ENCODE data around the gene NSFL1C. TPM values are rescaled to one million over a fixed set of nuclear protein-coding genes. Genes with fewer than 3 reads are reported as not detected.

Gene NSFL1C
- total and polyA plus RNA-seq, 9 of the 15 experiments (the other 6 are each of a cell fraction or from before 2014, with no cell fraction given), result 20.8 to 119 (median 47.0) TPM

GRCh38 chr20:1438361-1438760 lies 28.3 kb downstream of the NSFL1C start (continued):
- TF ChIP-seq CREB3L1 (IDR thresholded peaks at IDR 0.05; ENCODE audit: borderline replicate concordance, low read depth), result no peak
- no peak for TF ChIP-seq ZFX (CRISPR knock-in tag; IDR thresholded peaks at IDR 0.05)
- no peak for TF ChIP-seq PPARD (CRISPR knock-in tag; IDR thresholded peaks at IDR 0.05)
- no peak for TF ChIP-seq MLLT1 (IDR thresholded peaks at IDR 0.05)
- TF ChIP-seq IRF2 (CRISPR knock-in tag; IDR thresholded peaks at IDR 0.05), result no peak

- intact Hi-C loops (cut with micrococcal nuclease) (loop anchor here (1.0 to 5.0 kb wide), 2 partner anchors 13 to 40 kb away; no protein-coding TSS in a partner anchor), in situ Hi-C loops (cut with MboI) (no loop called here)
- POLR2A ChIA-PET, result interaction anchor here (0.6 to 3.3 kb wide), 2 partner anchors 10 to 424 kb away, joined by 3 to 12 read pairs; no protein-coding TSS in a partner anchor
- DNase-seq (ENCODE audit: extremely low read depth in 1 of 4, low spot score in 3 of 4), result peak; percentile 55 to 81 (median 58)
- Histone ChIP-seq H3K36me3 (ENCODE audit: control insufficient read depth, insufficient read depth, low read length) (peaks cover 13% of the 10 kb centered on the region; the same call in 2 of the 3 replicates), H3K4me2 (ENCODE audit: insufficient read depth, low read length) (no peak overlapping the region), H3K9ac (ENCODE audit: insufficient read depth in 1 of 2, low read depth in 2 of 2, low read length in 2 of 2) (no peak overlapping the region), H3K9me3 (replicated peaks; ENCODE audit: control insufficient read depth, insufficient read depth, low read depth, low read length) (no peaks in the 10 kb centered on the region), H3K4me1 (replicated peaks in 1 of 2; ENCODE audit: control insufficient read depth in 2 of 2, insufficient read depth in 2 of 2, low read length in 2 of 2) (peaks cover 0 to 16% of the 10 kb centered on the region in 2 experiments; a peak in 2 of 5 replicates), H3K4me3 (no peak overlapping the region), H3K27me3 (ENCODE audit: control insufficient read depth in 2 of 2, insufficient read depth in 2 of 2, low read length in 2 of 2) (no peaks in the 10 kb centered on the region), H3K9me1 (ENCODE audit: control insufficient read depth, insufficient read depth, low read length) (no peaks in the 10 kb centered on the region), H4K20me1 (replicated peaks; ENCODE audit: control insufficient read depth, insufficient read depth, low read length) (no peaks in the 10 kb centered on the region), H2AFZ (ENCODE audit: low read depth, low read length) (no peak overlapping the region), H3K27ac (ENCODE audit: extremely low read depth, low read depth, low read length) (no peak overlapping the region), H3K79me2 (ENCODE audit: control insufficient read depth, insufficient read depth, low read length) (no peaks in the 10 kb centered on the region)
- CTCF ChIA-PET (ENCODE audit: low intra/inter-chr PET ratio), result interaction anchor here (0.6 to 1.8 kb wide), 3 partner anchors 37 to 602 kb away, joined by 3 to 8 read pairs (median 3); no protein-coding TSS in a partner anchor
- BruUV-seq (replicated peaks), result no TSS peak
- ATAC-seq, result peak; percentile 56
- FAIRE-seq, result peak; percentile 89
- WGBS (ENCODE audit: insufficient coverage, low coverage, missing lambda C conversion rate), result 22% methylated on average over 4 of the region's 5 CpGs
- TF ChIP-seq C11orf30 (IDR thresholded peaks at IDR 0.05; ENCODE audit: low read depth), result no peak
- TF ChIP-seq CTCF (IDR thresholded peaks at IDR 0.05 in 2 of 3, conservative IDR thresholded peaks at IDR 0.05 in 1 of 3; ENCODE audit: insufficient read depth in 2 of 3, low read depth in 1 of 3, low read length in 3 of 3), result peak; percentile 76 to 81 (median 79)
- peak; percentile 26; the same call in 1 of the 2 replicates for TF ChIP-seq PKNOX1 (IDR thresholded peaks at IDR 0.05)
- TF ChIP-seq SPI1 (IDR thresholded peaks at IDR 0.05; ENCODE audit: borderline replicate concordance, low read depth, low read length), result no peak
- TF ChIP-seq DEAF1 (CRISPR knock-in tag; IDR thresholded peaks at IDR 0.05), result peak; percentile 31; the same call in 1 of the 2 replicates
- no peak for TF ChIP-seq HNRNPH1 (optimal IDR thresholded peaks at IDR 0.05; ENCODE audit: low read depth, low read length)
- no peak for TF ChIP-seq TBP (optimal IDR thresholded peaks at IDR 0.05; ENCODE audit: low read depth, low read length)
Observed at GRCh38 chr20:1437235-1437904, 29.3 kb downstream of the NSFL1C start.
